Dendritic cell treated with granulocyte-macrophage colony-stimulating factor and Interleukin-4, amounts not matched to agents 40 ng/mL and 50 ng/mL, for 4 days (primary cell): Measurements from ENCODE around the gene HM13.
"Not testable (repeated sequence)": the region's sequence is repeated elsewhere in the genome, so short reads cannot be mapped to it uniquely, and the experiment has no call there.

Experiments used
- H3K27ac Mint-ChIP-seq: one replicate; pipeline ENCODE4 v1.8.0; 2022; ENCODE audit warnings: mild to moderate bottlenecking, mixed read lengths
- H3K27me3 Mint-ChIP-seq: one replicate; pipeline ENCODE4 v1.8.0; 2022; ENCODE audit warnings: mild to moderate bottlenecking, mixed read lengths
- H3K36me3 Mint-ChIP-seq: one replicate; pipeline ENCODE4 v1.8.0; 2022; ENCODE audit warnings: low read depth, mixed read lengths
- H3K4me1 Mint-ChIP-seq: one replicate; pipeline ENCODE4 v1.8.0; 2022; ENCODE audit warnings: low read depth, mixed read lengths
- H3K4me3 Mint-ChIP-seq: one replicate; pipeline ENCODE4 v1.8.0; 2022; ENCODE audit warnings: mild to moderate bottlenecking, moderate library complexity, mixed read lengths
- H3K9me3 Mint-ChIP-seq: one replicate; pipeline ENCODE4 v1.8.0; 2022; ENCODE audit warnings: mixed read lengths
- intact Hi-C: fragments of 100-400 bp; cut with micrococcal nuclease; formaldehyde crosslinking; loops from one replicate; pipeline ENCODE4 v1.15.0; 2022

Gene HM13

GRCh38 chr20:31516651-31517050 lies 2.4 kb downstream of the HM13 start:
- peaks cover 29% of the 10 kb centered on the region for H3K36me3 Mint-ChIP-seq
- intact Hi-C loops = loop anchor here (5.0 kb wide), 1 partner anchor 96 kb away; no protein-coding TSS in a partner anchor
- H3K9me3 Mint-ChIP-seq = no peaks in the 10 kb centered on the region
- H3K27me3 Mint-ChIP-seq = no peaks in the 10 kb centered on the region
- H3K4me1 Mint-ChIP-seq = peaks cover 29% of the 10 kb centered on the region
- H3K27ac Mint-ChIP-seq = no peak overlapping the region
- H3K4me3 Mint-ChIP-seq = no peak overlapping the region

GRCh38 chr20:31517373-31517772 lies 3.1 kb downstream of the HM13 start:
- peaks cover 36% of the 10 kb centered on the region for H3K4me1 Mint-ChIP-seq
- H3K9me3 Mint-ChIP-seq = no peaks in the 10 kb centered on the region
- H3K27ac Mint-ChIP-seq = no peak overlapping the region
- H3K36me3 Mint-ChIP-seq = peaks cover 29% of the 10 kb centered on the region
- H3K27me3 Mint-ChIP-seq = no peaks in the 10 kb centered on the region
- no peak overlapping the region for H3K4me3 Mint-ChIP-seq
- intact Hi-C loops = loop anchor here (5.0 kb wide), 1 partner anchor 95 kb away; no protein-coding TSS in a partner anchor

GRCh38 chr20:31521267-31521666 lies 7.0 kb downstream of the HM13 start:
- Mint-ChIP-seq H3K4me3 (peak overlapping the region; percentile 48), H3K36me3 (peaks cover 49% of the 10 kb centered on the region), H3K4me1 (peaks cover 65% of the 10 kb centered on the region), H3K27ac (peak overlapping the region; percentile 89)
- H3K27me3 Mint-ChIP-seq, intact Hi-C loops, H3K9me3 Mint-ChIP-seq: not testable (repeated sequence)

- intact Hi-C loops = no loop called here
- Mint-ChIP-seq H3K36me3 (peaks cover 63% of the 10 kb centered on the region), H3K27me3 (no peaks in the 10 kb centered on the region), H3K4me3 (no peak overlapping the region), H3K27ac (peak overlapping the region; percentile 89), H3K4me1 (peaks cover 65% of the 10 kb centered on the region), H3K9me3 (no peaks in the 10 kb centered on the region)
Observed at GRCh38 chr20:31522731-31523130, 8.5 kb downstream of the HM13 start.

- H3K27ac Mint-ChIP-seq = peak overlapping the region; percentile 89
- H3K27me3 Mint-ChIP-seq = no peaks in the 10 kb centered on the region
- H3K4me3 Mint-ChIP-seq = peak overlapping the region; percentile 42
- H3K36me3 Mint-ChIP-seq = peaks cover 72% of the 10 kb centered on the region
- H3K9me3 Mint-ChIP-seq = no peaks in the 10 kb centered on the region
- intact Hi-C loops = no loop called here
- H3K4me1 Mint-ChIP-seq = peaks cover 65% of the 10 kb centered on the region
Observed at GRCh38 chr20:31523361-31524283, 9.4 kb downstream of the HM13 start.

- H3K27me3 Mint-ChIP-seq = no peaks in the 10 kb centered on the region
- H3K27ac Mint-ChIP-seq = peak overlapping the region; percentile 55
- peaks cover 80% of the 10 kb centered on the region for H3K36me3 Mint-ChIP-seq
- intact Hi-C loops = no loop called here
- peaks cover 30% of the 10 kb centered on the region for H3K4me1 Mint-ChIP-seq
- H3K9me3 Mint-ChIP-seq = no peaks in the 10 kb centered on the region
- H3K4me3 Mint-ChIP-seq = no peak overlapping the region
Observed at GRCh38 chr20:31527266-31527665, 13.0 kb downstream of the HM13 start.

GRCh38 chr20:31535298-31535697 lies 21.1 kb downstream of the HM13 start:
- Mint-ChIP-seq H3K9me3 (no peaks in the 10 kb centered on the region), H3K4me3 (no peak overlapping the region), H3K27me3 (no peaks in the 10 kb centered on the region), H3K4me1 (peaks cover 32% of the 10 kb centered on the region), H3K27ac (no peak overlapping the region), H3K36me3 (peaks cover 100% of the 10 kb centered on the region)
- intact Hi-C loops = no loop called here

- H3K4me1 Mint-ChIP-seq = peaks cover 39% of the 10 kb centered on the region
- H3K4me3 Mint-ChIP-seq = no peak overlapping the region
- H3K27me3 Mint-ChIP-seq = no peaks in the 10 kb centered on the region
- H3K27ac Mint-ChIP-seq = peak overlapping the region; percentile 20
- H3K36me3 Mint-ChIP-seq = peaks cover 100% of the 10 kb centered on the region
- intact Hi-C loops = no loop called here
- H3K9me3 Mint-ChIP-seq = no peaks in the 10 kb centered on the region
Observed at GRCh38 chr20:31536575-31536974, 22.3 kb downstream of the HM13 start.

GRCh38 chr20:31537116-31537871 lies 23.1 kb downstream of the HM13 start:
- intact Hi-C loops = no loop called here
- Mint-ChIP-seq H3K36me3 (peaks cover 97% of the 10 kb centered on the region), H3K4me3 (no peak overlapping the region), H3K4me1 (peaks cover 46% of the 10 kb centered on the region), H3K27ac (peak overlapping the region; percentile 20), H3K27me3 (no peaks in the 10 kb centered on the region), H3K9me3 (no peaks in the 10 kb centered on the region)

- Mint-ChIP-seq H3K36me3 (peaks cover 94% of the 10 kb centered on the region), H3K27ac (peak overlapping the region; percentile 20), H3K4me1 (peaks cover 52% of the 10 kb centered on the region), H3K4me3 (no peak overlapping the region), H3K9me3 (no peaks in the 10 kb centered on the region), H3K27me3 (no peaks in the 10 kb centered on the region)
- intact Hi-C loops = no loop called here
Observed at GRCh38 chr20:31537890-31538289, 23.6 kb downstream of the HM13 start.

- intact Hi-C loops = no loop called here
- Mint-ChIP-seq H3K27ac (peak overlapping the region; percentile 20), H3K27me3 (no peaks in the 10 kb centered on the region), H3K4me3 (no peak overlapping the region), H3K9me3 (no peaks in the 10 kb centered on the region), H3K4me1 (peaks cover 55% of the 10 kb centered on the region), H3K36me3 (peaks cover 94% of the 10 kb centered on the region)
Observed at GRCh38 chr20:31538326-31538725, 24.1 kb downstream of the HM13 start.

- peaks cover 94% of the 10 kb centered on the region for H3K36me3 Mint-ChIP-seq
- H3K4me3 Mint-ChIP-seq, H3K9me3 Mint-ChIP-seq, H3K27me3 Mint-ChIP-seq, intact Hi-C loops: not testable (repeated sequence)
- H3K27ac Mint-ChIP-seq = peak overlapping the region; percentile 30
- H3K4me1 Mint-ChIP-seq = peaks cover 55% of the 10 kb centered on the region
Observed at GRCh38 chr20:31539636-31540035, 25.4 kb downstream of the HM13 start.

- peaks cover 94% of the 10 kb centered on the region for H3K36me3 Mint-ChIP-seq
- H3K4me1 Mint-ChIP-seq = peaks cover 55% of the 10 kb centered on the region
- H3K4me3 Mint-ChIP-seq = no peak overlapping the region
- intact Hi-C loops = no loop called here
- no peaks in the 10 kb centered on the region for H3K27me3 Mint-ChIP-seq
- H3K9me3 Mint-ChIP-seq = no peaks in the 10 kb centered on the region
- peak overlapping the region; percentile 28 for H3K27ac Mint-ChIP-seq
Observed at GRCh38 chr20:31540406-31540805, 26.2 kb downstream of the HM13 start.

- no peaks in the 10 kb centered on the region for H3K9me3 Mint-ChIP-seq
- intact Hi-C loops = no loop called here
- peaks cover 38% of the 10 kb centered on the region for H3K4me1 Mint-ChIP-seq
Observed at GRCh38 chr20:31542201-31542842, 28.1 kb downstream of the HM13 start.

More at GRCh38 chr20:31542201-31542842, 28.1 kb downstream of the HM13 start:
- Mint-ChIP-seq H3K36me3 (peaks cover 94% of the 10 kb centered on the region), H3K27ac (peak overlapping the region; percentile 68), H3K4me3 (no peak overlapping the region), H3K27me3 (no peaks in the 10 kb centered on the region)
